AG10803 (cell line): Measurements from ENCODE around the gene HDGFL2.

Experiments
- DNase-seq: peaks from one replicate; pipeline ENCODE4 v3.0.0; 2010; ENCODE audit warnings: low read depth
- H3K4me3 ChIP-seq: 2 replicates; pipeline ENCODE4 v1.5.1; 2011; ENCODE audit warnings: mild to moderate bottlenecking, low read length, control low read depth
- TF ChIP-seq, protein P1 (sequence below): conservative IDR thresholded peaks from 2 replicates; pipeline ENCODE4 v1.5.1; 2011; ENCODE audit warnings: mild to moderate bottlenecking, low read length, control low read depth, inconsistent platforms

The HDGFL2 gene

DNA sequence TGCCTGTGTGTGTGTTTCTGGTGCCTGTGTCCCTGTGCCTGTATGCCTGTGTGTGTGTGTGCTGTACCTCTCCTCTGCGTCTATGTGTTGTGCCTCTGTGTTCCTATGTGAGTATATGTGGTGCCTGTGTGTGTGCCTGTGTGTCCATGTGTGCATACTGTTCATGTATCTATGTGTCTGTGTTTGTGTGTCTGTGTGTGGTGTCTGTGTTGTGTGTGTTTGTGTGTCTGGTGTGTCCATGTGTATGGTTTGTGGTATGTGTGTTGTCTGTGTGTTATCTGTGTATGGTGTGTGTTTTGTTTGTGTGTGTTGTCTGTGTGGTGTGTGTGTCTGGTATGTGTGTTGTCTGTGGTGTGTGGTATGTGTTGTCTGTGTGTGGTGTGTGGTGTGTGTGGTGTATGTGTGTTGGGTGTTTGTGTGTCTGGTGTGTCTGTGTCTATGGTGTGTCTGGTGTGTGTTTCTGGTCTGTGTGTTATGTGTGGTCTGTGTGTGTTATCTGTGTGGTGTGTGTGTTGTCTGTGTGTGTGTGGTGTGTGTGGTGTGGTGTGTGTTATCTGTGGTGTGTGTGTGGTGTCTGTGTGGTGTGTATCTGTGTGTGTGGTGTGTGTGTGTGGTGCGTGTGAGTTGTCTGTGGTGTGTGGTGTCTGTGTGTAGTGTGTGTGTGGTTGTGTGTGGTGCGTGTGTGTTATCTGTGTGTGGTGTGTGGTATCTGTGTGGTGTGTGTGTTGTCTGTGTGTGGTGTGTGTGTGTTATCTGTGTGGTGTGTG lies 20.4 kb downstream of the HDGFL2 start:
- no peak for DNase-seq
- TF ChIP-seq, protein P1, sequence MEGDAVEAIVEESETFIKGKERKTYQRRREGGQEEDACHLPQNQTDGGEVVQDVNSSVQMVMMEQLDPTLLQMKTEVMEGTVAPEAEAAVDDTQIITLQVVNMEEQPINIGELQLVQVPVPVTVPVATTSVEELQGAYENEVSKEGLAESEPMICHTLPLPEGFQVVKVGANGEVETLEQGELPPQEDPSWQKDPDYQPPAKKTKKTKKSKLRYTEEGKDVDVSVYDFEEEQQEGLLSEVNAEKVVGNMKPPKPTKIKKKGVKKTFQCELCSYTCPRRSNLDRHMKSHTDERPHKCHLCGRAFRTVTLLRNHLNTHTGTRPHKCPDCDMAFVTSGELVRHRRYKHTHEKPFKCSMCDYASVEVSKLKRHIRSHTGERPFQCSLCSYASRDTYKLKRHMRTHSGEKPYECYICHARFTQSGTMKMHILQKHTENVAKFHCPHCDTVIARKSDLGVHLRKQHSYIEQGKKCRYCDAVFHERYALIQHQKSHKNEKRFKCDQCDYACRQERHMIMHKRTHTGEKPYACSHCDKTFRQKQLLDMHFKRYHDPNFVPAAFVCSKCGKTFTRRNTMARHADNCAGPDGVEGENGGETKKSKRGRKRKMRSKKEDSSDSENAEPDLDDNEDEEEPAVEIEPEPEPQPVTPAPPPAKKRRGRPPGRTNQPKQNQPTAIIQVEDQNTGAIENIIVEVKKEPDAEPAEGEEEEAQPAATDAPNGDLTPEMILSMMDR, result no peak
- no peak overlapping the region for H3K4me3 ChIP-seq

DNA sequence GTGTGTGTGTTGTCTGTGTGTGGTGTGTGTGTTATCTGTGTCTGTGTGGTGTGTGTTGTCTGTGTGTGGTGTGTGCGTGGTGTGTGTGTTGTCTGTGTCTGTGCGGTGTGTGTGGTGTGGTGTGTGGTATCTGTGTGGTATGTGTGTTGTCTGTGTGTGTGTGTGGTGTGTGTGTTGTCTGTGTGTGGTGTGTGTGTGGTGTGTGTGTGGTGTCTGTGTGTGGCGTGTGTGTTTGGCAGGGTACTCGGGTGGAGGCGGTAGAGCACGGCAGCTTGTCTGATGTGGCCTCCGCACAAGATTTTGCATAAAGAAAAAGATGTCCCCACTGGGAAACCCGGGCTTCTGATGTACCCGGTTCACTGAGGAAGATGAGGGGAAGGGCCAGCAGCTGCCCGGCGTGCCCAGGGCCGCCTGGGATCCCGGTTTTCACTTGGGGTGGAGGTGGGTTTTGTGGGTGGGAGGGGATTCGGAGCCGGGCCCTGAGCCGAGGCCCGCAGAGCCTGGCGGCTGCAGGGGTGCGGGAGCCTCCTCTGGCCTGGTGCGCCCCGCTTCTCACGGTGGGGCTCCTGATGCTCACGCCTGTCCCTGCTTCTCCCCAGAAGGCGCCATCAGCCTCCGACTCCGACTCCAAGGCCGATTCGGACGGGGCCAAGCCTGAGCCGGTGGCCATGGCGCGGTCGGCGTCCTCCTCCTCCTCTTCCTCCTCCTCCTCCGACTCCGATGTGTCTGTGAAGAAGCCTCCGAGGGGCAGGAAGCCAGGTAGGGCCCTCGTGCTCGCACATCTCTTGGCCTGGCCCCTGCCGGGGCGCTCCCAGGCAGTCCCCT lies 21.2 kb downstream of the HDGFL2 start:
- DNase-seq, result no peak
- TF ChIP-seq, protein P1, result no peak
- H3K4me3 ChIP-seq, result no peak overlapping the region

DNA sequence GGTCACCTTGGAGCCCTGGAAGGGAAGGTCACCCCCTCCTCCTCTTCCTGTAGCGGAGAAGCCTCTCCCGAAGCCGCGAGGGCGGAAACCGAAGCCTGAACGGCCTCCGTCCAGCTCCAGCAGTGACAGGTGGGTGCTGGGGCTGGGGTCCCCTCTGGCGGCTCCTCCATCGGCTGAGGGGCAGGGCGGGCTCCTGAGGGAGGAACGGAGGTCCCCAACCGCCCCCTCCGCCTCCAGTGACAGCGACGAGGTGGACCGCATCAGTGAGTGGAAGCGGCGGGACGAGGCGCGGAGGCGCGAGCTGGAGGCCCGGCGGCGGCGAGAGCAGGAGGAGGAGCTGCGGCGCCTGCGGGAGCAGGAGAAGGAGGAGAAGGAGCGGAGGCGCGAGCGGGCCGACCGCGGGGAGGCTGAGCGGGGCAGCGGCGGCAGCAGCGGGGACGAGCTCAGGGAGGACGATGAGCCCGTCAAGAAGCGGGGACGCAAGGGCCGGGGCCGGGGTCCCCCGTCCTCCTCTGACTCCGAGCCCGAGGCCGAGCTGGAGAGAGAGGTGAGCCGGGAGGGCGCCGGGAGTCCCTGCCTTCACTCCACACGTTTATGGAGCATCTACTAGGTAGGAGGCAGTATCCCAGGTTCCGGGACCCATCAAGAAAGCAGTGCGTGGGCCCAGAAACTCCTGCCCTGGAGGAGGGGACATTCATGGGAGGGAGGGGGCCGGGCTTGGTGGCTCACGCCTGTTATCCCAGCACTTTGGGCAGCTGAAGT lies 22.0 kb downstream of the HDGFL2 start:
- no peak overlapping the region for H3K4me3 ChIP-seq
- TF ChIP-seq, protein P1, result no peak
- DNase-seq, result no peak

DNA sequence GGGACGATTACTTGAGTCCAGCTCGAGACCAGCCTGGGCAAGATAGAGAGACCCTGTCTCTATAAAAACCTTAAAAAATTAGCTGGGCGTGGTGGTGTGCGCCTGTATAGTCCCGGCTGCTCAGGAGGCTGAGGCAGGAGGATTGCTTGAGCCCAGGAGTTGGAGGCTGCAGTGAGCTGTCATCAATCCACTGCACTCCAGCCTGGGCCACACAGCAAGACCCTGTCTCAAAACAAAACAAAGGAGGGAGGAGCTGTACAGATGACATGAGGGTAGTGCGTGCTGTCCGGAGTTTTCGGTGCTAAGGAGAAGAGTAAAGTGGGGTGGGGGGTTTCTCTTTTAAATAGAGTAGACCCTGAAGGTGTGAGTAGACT lies 22.6 kb downstream of the HDGFL2 start:
- TF ChIP-seq, protein P1, result no peak
- no peak overlapping the region for H3K4me3 ChIP-seq
- no peak for DNase-seq

DNA sequence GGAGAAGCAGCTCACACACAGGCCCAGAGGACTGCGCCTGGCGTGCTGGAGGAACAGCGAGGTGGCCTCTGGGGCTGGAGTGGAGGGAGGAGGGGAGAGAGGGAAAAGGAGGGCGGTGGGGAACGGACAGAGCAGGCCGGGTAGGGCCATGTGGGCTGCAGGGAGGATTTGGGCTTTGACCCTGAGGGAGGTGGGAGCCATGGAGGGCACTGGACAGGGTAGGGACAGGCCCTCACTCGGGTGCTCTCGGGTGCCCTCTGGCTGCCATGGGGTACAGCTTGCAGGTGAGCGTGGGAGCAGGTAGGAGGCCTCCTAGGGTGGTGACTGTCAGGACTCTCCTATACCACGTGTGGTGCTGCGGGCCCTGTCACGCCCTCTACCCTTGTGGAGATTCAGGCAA lies 23.4 kb downstream of the HDGFL2 start:
- H3K4me3 ChIP-seq, result no peak overlapping the region
- DNase-seq, result no peak
- TF ChIP-seq, protein P1, result no peak

DNA sequence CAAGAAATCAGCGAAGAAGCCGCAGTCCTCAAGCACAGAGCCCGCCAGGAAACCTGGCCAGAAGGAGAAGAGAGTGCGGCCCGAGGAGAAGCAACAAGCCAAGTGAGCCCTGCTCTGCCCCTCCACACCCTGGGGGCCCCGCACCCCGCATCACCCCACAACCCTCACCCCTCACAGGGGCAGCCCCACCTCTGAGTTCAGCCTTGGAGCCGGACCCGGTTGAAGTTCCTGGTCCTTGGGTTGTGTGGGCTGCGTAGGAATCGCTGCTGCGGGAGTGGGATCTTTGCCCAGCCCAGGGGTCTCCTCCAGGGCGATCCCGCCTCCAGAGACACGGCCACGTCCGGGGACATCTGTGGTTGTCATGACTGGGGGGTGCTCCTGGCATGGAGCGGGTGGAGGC lies 24.2 kb downstream of the HDGFL2 start:
- no peak for DNase-seq
- TF ChIP-seq, protein P1, result no peak
- H3K4me3 ChIP-seq, result no peak overlapping the region
